SK-N-SH (cell line): Measurements from ENCODE around the gene ZNF491. TPM values are rescaled to one million over a fixed set of nuclear protein-coding genes. Genes with fewer than 3 reads are reported as not detected.

Experiments used
- CTCF ChIA-PET: fragments of 300-600, 350-600 bp; formaldehyde crosslinking; extraction: SDS; loops from one replicate; lab custom pipeline; 2021; lab: Yijun Ruan, JAX
- POLR2A ChIA-PET: fragments of 350-600 bp; sonication (Branson Sonifier 250); formaldehyde crosslinking; extraction: SDS; loops from one replicate; lab custom pipeline; 2020; ENCODE audit warnings: antibody characterized with exemption, inconsistent platforms; lab: Yijun Ruan, JAX
- DNase-seq: peaks from one replicate; pipeline ENCODE4 v3.0.0; 2012
- H2AFZ ChIP-seq: fragments of 200-600 bp; sonication (generic); 2 replicates; pipeline ENCODE4 v1.8.1; 2016; ENCODE audit warnings: antibody characterized with exemption, mild to moderate bottlenecking, low read depth
- H3F3A ChIP-seq: fragments of 200-600 bp; sonication (generic); replicated peaks from 2 replicates; pipeline ENCODE3; 2016; ENCODE audit warnings: antibody characterized with exemption, mild to moderate bottlenecking; ENCODE audit not compliant: insufficient read depth
- H3K27ac ChIP-seq, 2 experiments: fragments of 200-500 bp in 1 of 2; fragments of 200-600 bp in 1 of 2; sonication (Bioruptor generic) in 1 of 2; sonication (generic), shearing (Covaris generic) in 1 of 2; 2 replicates each; pipeline versions ENCODE4 v1.5.1 to v1.6.1; 2014 to 2016; ENCODE audit warnings: low read depth in 2 of 2, inconsistent platforms in 1 of 2, low read length in 1 of 2, mild to moderate bottlenecking in 1 of 2, mixed read lengths in 1 of 2
- H3K27me3 ChIP-seq: fragments of 200-600 bp; sonication (generic), shearing (Covaris generic); 2 replicates; pipeline ENCODE4 v1.6.1; 2016; ENCODE audit warnings: mixed run types; ENCODE audit not compliant: insufficient read depth
- H3K36me3 ChIP-seq, 2 experiments: fragments of 200-500 bp in 1 of 2; fragments of 200-600 bp in 1 of 2; sonication (Bioruptor generic) in 1 of 2; sonication (generic) in 1 of 2; replicated peaks in 1 of 2; 2 replicates each; pipeline versions ENCODE3 to v1.5.1; 2014 to 2016; ENCODE audit warnings: low read length in 1 of 2, mild to moderate bottlenecking in 1 of 2; ENCODE audit not compliant: insufficient read depth in 2 of 2, control insufficient read depth in 1 of 2
- H3K4me1 ChIP-seq, 2 experiments: fragments of 200-500 bp in 1 of 2; fragments of 200-600 bp in 1 of 2; sonication (Bioruptor generic) in 1 of 2; sonication (generic), shearing (Covaris generic) in 1 of 2; 2 replicates each; pipeline versions ENCODE4 v1.5.1 to v1.6.1; 2014 to 2016; ENCODE audit warnings: low read depth in 1 of 2, low read length in 1 of 2, mixed run types in 1 of 2; ENCODE audit not compliant: insufficient read depth in 2 of 2, control insufficient read depth in 1 of 2
- H3K4me2 ChIP-seq: fragments of 200-600 bp; sonication (generic), shearing (Covaris generic); 2 replicates; pipeline ENCODE4 v1.6.1; 2017; ENCODE audit warnings: mixed run types
- H3K4me3 ChIP-seq, 2 experiments: fragments of 200-500 bp in 1 of 2; fragments of 200-600 bp in 1 of 2; sonication (Bioruptor generic) in 1 of 2; sonication (generic), shearing (Covaris generic) in 1 of 2; 2 replicates each; pipeline versions ENCODE4 v1.5.1 to v1.8.1; 2014 to 2016; ENCODE audit warnings: low read depth in 2 of 2, inconsistent platforms in 1 of 2, low read length in 1 of 2, mild to moderate bottlenecking in 1 of 2, mixed read lengths in 1 of 2, moderate library complexity in 1 of 2
- H3K79me2 ChIP-seq: fragments of 200-600 bp; sonication (generic); 2 replicates; pipeline ENCODE4 v1.8.1; 2017; ENCODE audit warnings: mild to moderate bottlenecking; ENCODE audit not compliant: insufficient read depth
- H3K9ac ChIP-seq: fragments of 200-600 bp; sonication (generic); 2 replicates; pipeline ENCODE4 v1.6.1; 2017; ENCODE audit warnings: mixed run types
- H3K9me2 ChIP-seq: fragments of 200-600 bp; sonication (generic); 2 replicates; pipeline ENCODE4 v1.6.1; 2017; ENCODE audit warnings: mixed run types
- H3K9me3 ChIP-seq: fragments of 200-600 bp; sonication (generic); 2 replicates; pipeline ENCODE4 v1.6.1; 2017; ENCODE audit warnings: mixed run types, mild to moderate bottlenecking, moderate library complexity
- H4K20me1 ChIP-seq: fragments of 200-600 bp; sonication (generic); 2 replicates; pipeline ENCODE4 v1.6.1; 2017; ENCODE audit warnings: mild to moderate bottlenecking, mixed run types; ENCODE audit not compliant: insufficient read depth
- FOXM1 ChIP-seq: IDR thresholded peaks from 2 replicates; pipeline ENCODE4 v1.4.0; 2012; ENCODE audit warnings: low read depth, mild to moderate bottlenecking
- MAX ChIP-seq: IDR thresholded peaks from 2 replicates; pipeline ENCODE4 v1.4.0; 2012; ENCODE audit warnings: low read depth
- MEF2A ChIP-seq: IDR thresholded peaks from 2 replicates; pipeline ENCODE4 v1.4.0; 2012; ENCODE audit warnings: low read depth, borderline replicate concordance
- NFIC ChIP-seq: IDR thresholded peaks from 2 replicates; pipeline ENCODE4 v1.4.0; 2012; ENCODE audit warnings: borderline replicate concordance
- NRF1 ChIP-seq: IDR thresholded peaks from 2 replicates; pipeline ENCODE4 v1.6.1; 2012; ENCODE audit warnings: low read depth, mild to moderate bottlenecking, low read length
- PBX3 ChIP-seq: IDR thresholded peaks from 2 replicates; pipeline ENCODE4; 2012
- RAD21 ChIP-seq: IDR thresholded peaks from 2 replicates; pipeline ENCODE4 v1.6.1; 2012; ENCODE audit warnings: mild to moderate bottlenecking, low read length
- RCOR1 ChIP-seq: fragments of 150-350 bp; IDR thresholded peaks from 2 replicates; pipeline ENCODE4 v1.6.1; 2017; ENCODE audit warnings: antibody characterized with exemption, low read length
- REST ChIP-seq: IDR thresholded peaks from 2 replicates; pipeline ENCODE4 v1.6.1; 2012; ENCODE audit warnings: mild to moderate bottlenecking, low read depth, low read length, moderate library complexity
- TAF1 ChIP-seq: IDR thresholded peaks from 2 replicates; pipeline ENCODE4 v1.6.1; 2012; ENCODE audit warnings: low read depth, mild to moderate bottlenecking, low read length, moderate library complexity, borderline replicate concordance
- USF1 ChIP-seq: IDR thresholded peaks from 2 replicates; pipeline ENCODE4 v1.4.0; 2012; ENCODE audit warnings: low read depth, borderline replicate concordance
- USF2 ChIP-seq: fragments of 150-350 bp; IDR thresholded peaks from 2 replicates; pipeline ENCODE4 v1.6.1; 2017; ENCODE audit warnings: antibody characterized with exemption, low read length, low read depth, borderline replicate concordance
- YY1 ChIP-seq: IDR thresholded peaks from 2 replicates; pipeline ENCODE4 v1.4.0; 2012; ENCODE audit warnings: low read depth, mild to moderate bottlenecking
- polyA plus RNA-seq, 3 experiments: library from polyadenylated mRNA; depleted of rRNA; stranded (reverse); fragments of >200 nt; gene quantifications; 2 replicates each; pipeline ENCODE4 v1.2.3, GENCODE V29; 2012

ZNF491 gene
- polyA plus RNA-seq, 1 of the 3 experiments (the other 2 are of a cell fraction) = 0.77 TPM

- no peak for TF ChIP-seq REST
- no peak for TF ChIP-seq FOXM1
- TF ChIP-seq PBX3 = no peak
- no peak for TF ChIP-seq USF2
Measured at GRCh38 chr19:11787536-11787935, 10.8 kb upstream of the ZNF491 start (continued).

- no peaks in the 10 kb centered on the region for H3K36me3 ChIP-seq
- H3K4me2 ChIP-seq = no peak overlapping the region
- POLR2A ChIA-PET = no interaction called here
- CTCF ChIA-PET = no interaction called here
- H3F3A ChIP-seq = peaks cover 3% of the 10 kb centered on the region
- H3K4me1 ChIP-seq = peaks cover 0 to 5% of the 10 kb centered on the region in 2 experiments; a peak in 2 of 4 replicates
- no peak overlapping the region for H3K4me3 ChIP-seq
- no peak overlapping the region for H3K27ac ChIP-seq
- TF ChIP-seq TAF1 = no peak
- no peak for TF ChIP-seq RAD21
- no peak for TF ChIP-seq YY1
- TF ChIP-seq NRF1 = no peak
- TF ChIP-seq RCOR1 = no peak
- TF ChIP-seq MAX = no peak
- no peak for TF ChIP-seq USF1
- TF ChIP-seq MEF2A = no peak
- no peak for TF ChIP-seq NFIC
- H4K20me1 ChIP-seq = no peaks in the 10 kb centered on the region
- no peak for DNase-seq
- no peaks in the 10 kb centered on the region for H3K79me2 ChIP-seq
- H3K27me3 ChIP-seq = no peaks in the 10 kb centered on the region
- H2AFZ ChIP-seq = no peak overlapping the region
- H3K9ac ChIP-seq = no peak overlapping the region
- H3K9me3 ChIP-seq = no peaks in the 10 kb centered on the region
- no peaks in the 10 kb centered on the region for H3K9me2 ChIP-seq
Measured at GRCh38 chr19:11792942-11793341, 5.4 kb upstream of the ZNF491 start.
